ENCODE results near the gene CENPN.

GRCh38 chr16:81053761-81054160 lies 46.7 kb downstream of the CENPN start:
- TF ChIP-seq CTCF (IDR thresholded peaks at IDR 0.05 in 2 of 3, conservative IDR thresholded peaks at IDR 0.05 in 1 of 3; ENCODE audit: control insufficient read depth in 2 of 3, extremely low read depth in 1 of 3, insufficient read depth in 1 of 3, low read depth in 3 of 3, low read length in 3 of 3) (no peak), MYB (IDR thresholded peaks at IDR 0.05; ENCODE audit: borderline replicate concordance, low read depth, low read length) (no peak), IKZF1 (conservative IDR thresholded peaks at IDR 0.05) (no peak), MTA2 (IDR thresholded peaks at IDR 0.05; ENCODE audit: low read depth) (no peak)

Data from GM12878 (cell line).